WTC11 (cell line): ENCODE measurements around the gene NXF1. TPM values are rescaled to one million over a fixed set of nuclear protein-coding genes. Genes with fewer than 3 reads are reported as not detected.
A peak's percentile ranks its signal among the peaks of the same experiment; 100 is the strongest.

Experiments
- ETV6 ChIP-seq: sonication (generic); formaldehyde crosslinking; IDR thresholded peaks from 2 replicates; pipeline ENCODE4 v1.8.1; 2022; ENCODE audit warnings: mild to moderate bottlenecking, missing genetic modification reagents
- FOXP1 ChIP-seq: sonication (generic); formaldehyde crosslinking; IDR thresholded peaks from 2 replicates; pipeline ENCODE4 v1.8.0; 2022; ENCODE audit warnings: missing genetic modification reagents, mild to moderate bottlenecking, moderate library complexity, borderline replicate concordance
- GTF2I ChIP-seq: fragments of 250-450 bp; sonication (Bioruptor Pico); conservative IDR thresholded peaks from 2 replicates; pipeline ENCODE4 v1.4.0; 2021; ENCODE audit warnings: mild to moderate bottlenecking
- KAT7 ChIP-seq: sonication (generic); formaldehyde crosslinking; IDR thresholded peaks from 2 replicates; pipeline ENCODE4 v1.8.1; 2023; ENCODE audit warnings: missing genetic modification reagents, mild to moderate bottlenecking, borderline replicate concordance
- MYBL2 ChIP-seq: sonication (generic); formaldehyde crosslinking; IDR thresholded peaks from 2 replicates; pipeline ENCODE4 v1.8.1; 2023; ENCODE audit warnings: mild to moderate bottlenecking, moderate library complexity, missing genetic modification reagents
- NFE2L1 ChIP-seq: sonication (generic); formaldehyde crosslinking; IDR thresholded peaks from 2 replicates; pipeline ENCODE4 v1.8.1; 2023; ENCODE audit warnings: missing genetic modification reagents
- OVOL2 ChIP-seq: fragments of 250-450 bp; sonication (Bioruptor Pico); IDR thresholded peaks from 2 replicates; pipeline ENCODE4 v1.9.0; 2021; ENCODE audit warnings: mild to moderate bottlenecking, borderline replicate concordance
- SMAD4 ChIP-seq: sonication (generic); formaldehyde crosslinking; IDR thresholded peaks from 2 replicates; pipeline ENCODE4 v1.8.0; 2022; ENCODE audit warnings: mild to moderate bottlenecking, missing genetic modification reagents
- TP53 ChIP-seq: sonication (generic); formaldehyde crosslinking; IDR thresholded peaks from 2 replicates; pipeline ENCODE4 v1.8.1; 2023; ENCODE audit warnings: mild to moderate bottlenecking, missing genetic modification reagents
- ZNF232 ChIP-seq: sonication (generic); formaldehyde crosslinking; IDR thresholded peaks from 2 replicates; pipeline ENCODE4 v1.8.0; 2022; ENCODE audit warnings: mild to moderate bottlenecking, missing genetic modification reagents
- ZNF263 ChIP-seq: sonication (generic); formaldehyde crosslinking; IDR thresholded peaks from 2 replicates; pipeline ENCODE4 v1.8.1; 2022; ENCODE audit warnings: low read depth, mild to moderate bottlenecking, moderate library complexity, missing genetic modification reagents
- ZNF317 ChIP-seq: sonication (generic); formaldehyde crosslinking; IDR thresholded peaks from 2 replicates; pipeline ENCODE4 v1.8.1; 2023; ENCODE audit warnings: low read depth, mild to moderate bottlenecking, moderate library complexity, missing genetic modification reagents, borderline replicate concordance
- total RNA-seq: library from RNA; stranded (reverse); gene quantifications from 3 replicates; pipeline ENCODE4 v1.2.3, GENCODE V29; 2021
- TF ChIP-seq, protein P1 (sequence below): sonication (generic); formaldehyde crosslinking; IDR thresholded peaks from 2 replicates; pipeline ENCODE4 v1.8.1; 2023; ENCODE audit warnings: mild to moderate bottlenecking, missing genetic modification reagents
- TF ChIP-seq, protein P2 (sequence below): sonication (generic); formaldehyde crosslinking; IDR thresholded peaks from 2 replicates; pipeline ENCODE4 v1.8.0; 2022; ENCODE audit warnings: missing genetic modification reagents
- TF ChIP-seq, protein P3 (sequence below): sonication (generic); formaldehyde crosslinking; IDR thresholded peaks from 2 replicates; pipeline ENCODE4 v1.8.1; 2023; ENCODE audit warnings: mild to moderate bottlenecking, moderate library complexity, missing genetic modification reagents
- TF ChIP-seq, protein P4 (sequence below): sonication (generic); formaldehyde crosslinking; IDR thresholded peaks from 2 replicates; pipeline ENCODE4 v1.8.1; 2022; ENCODE audit warnings: mild to moderate bottlenecking, missing genetic modification reagents, moderate library complexity, borderline replicate concordance
- TF ChIP-seq, protein P5 (sequence below): sonication (generic); formaldehyde crosslinking; IDR thresholded peaks from 2 replicates; pipeline ENCODE4 v1.8.0; 2023; ENCODE audit warnings: missing genetic modification reagents, mild to moderate bottlenecking, borderline replicate concordance
- TF ChIP-seq, protein P6 (sequence below): sonication (generic); formaldehyde crosslinking; IDR thresholded peaks from 2 replicates; pipeline ENCODE4 v1.8.0; 2023; ENCODE audit warnings: missing genetic modification reagents
- TF ChIP-seq, protein P7 (sequence below): fragments of 250-450 bp; sonication (Bioruptor Pico); IDR thresholded peaks from 2 replicates; pipeline ENCODE4 v2.1.2; 2022; ENCODE audit warnings: mild to moderate bottlenecking, moderate library complexity
- TF ChIP-seq, protein P8 (sequence below): fragments of 200-600 bp; IDR thresholded peaks from 2 replicates; pipeline ENCODE4 v1.8.0; 2022; ENCODE audit warnings: antibody characterized with exemption

Gene NXF1
- total RNA-seq, 1 experiment from 2014 or later: 43.2 TPM

DNA sequence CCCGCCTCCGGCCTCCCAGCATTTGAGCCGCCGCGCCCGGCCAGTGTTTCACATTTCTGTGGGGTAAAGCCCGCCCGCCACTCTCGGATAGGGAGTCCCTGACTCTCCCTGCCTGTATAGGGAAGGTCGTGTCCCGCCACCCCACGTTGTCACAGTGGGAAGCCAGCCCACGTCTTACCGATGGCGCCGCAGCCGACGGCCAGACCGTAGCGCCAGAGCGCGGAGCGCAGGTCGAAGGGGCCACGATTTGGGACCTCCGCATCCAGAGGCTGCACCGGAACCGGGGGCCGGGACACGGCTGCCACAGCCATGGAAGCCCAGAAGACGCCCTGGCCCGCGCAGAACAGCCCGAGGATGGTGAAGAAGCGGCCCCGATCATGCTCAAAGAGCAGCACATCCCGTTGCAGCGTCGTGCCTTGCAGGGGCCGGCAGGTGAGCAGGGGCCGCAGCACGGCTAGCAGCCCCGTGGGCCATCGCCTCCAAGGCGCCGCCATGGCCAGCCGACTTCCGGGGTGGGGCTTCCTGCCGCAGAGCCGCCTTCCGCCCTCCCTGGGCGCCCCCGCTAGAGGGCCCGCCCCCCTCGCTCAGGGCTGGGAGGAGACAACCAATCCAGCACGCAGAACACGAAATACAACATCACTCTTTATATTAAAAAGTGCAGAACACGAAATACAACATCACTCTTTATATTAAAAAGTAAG lies 13.6 kb downstream of the NXF1 start, which contains the start of gene TMEM223 (continued):
- TF ChIP-seq, protein P1, sequence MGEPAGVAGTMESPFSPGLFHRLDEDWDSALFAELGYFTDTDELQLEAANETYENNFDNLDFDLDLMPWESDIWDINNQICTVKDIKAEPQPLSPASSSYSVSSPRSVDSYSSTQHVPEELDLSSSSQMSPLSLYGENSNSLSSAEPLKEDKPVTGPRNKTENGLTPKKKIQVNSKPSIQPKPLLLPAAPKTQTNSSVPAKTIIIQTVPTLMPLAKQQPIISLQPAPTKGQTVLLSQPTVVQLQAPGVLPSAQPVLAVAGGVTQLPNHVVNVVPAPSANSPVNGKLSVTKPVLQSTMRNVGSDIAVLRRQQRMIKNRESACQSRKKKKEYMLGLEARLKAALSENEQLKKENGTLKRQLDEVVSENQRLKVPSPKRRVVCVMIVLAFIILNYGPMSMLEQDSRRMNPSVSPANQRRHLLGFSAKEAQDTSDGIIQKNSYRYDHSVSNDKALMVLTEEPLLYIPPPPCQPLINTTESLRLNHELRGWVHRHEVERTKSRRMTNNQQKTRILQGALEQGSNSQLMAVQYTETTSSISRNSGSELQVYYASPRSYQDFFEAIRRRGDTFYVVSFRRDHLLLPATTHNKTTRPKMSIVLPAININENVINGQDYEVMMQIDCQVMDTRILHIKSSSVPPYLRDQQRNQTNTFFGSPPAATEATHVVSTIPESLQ (CRISPR knock-in tag): no peak
- TF ChIP-seq GTF2I (CRISPR knock-in tag): no peak
- TF ChIP-seq ZNF263 (CRISPR knock-in tag): 0 out of 2 replicates have a peak, but pooled peaks have one; percentile 21
- TF ChIP-seq, protein P2, sequence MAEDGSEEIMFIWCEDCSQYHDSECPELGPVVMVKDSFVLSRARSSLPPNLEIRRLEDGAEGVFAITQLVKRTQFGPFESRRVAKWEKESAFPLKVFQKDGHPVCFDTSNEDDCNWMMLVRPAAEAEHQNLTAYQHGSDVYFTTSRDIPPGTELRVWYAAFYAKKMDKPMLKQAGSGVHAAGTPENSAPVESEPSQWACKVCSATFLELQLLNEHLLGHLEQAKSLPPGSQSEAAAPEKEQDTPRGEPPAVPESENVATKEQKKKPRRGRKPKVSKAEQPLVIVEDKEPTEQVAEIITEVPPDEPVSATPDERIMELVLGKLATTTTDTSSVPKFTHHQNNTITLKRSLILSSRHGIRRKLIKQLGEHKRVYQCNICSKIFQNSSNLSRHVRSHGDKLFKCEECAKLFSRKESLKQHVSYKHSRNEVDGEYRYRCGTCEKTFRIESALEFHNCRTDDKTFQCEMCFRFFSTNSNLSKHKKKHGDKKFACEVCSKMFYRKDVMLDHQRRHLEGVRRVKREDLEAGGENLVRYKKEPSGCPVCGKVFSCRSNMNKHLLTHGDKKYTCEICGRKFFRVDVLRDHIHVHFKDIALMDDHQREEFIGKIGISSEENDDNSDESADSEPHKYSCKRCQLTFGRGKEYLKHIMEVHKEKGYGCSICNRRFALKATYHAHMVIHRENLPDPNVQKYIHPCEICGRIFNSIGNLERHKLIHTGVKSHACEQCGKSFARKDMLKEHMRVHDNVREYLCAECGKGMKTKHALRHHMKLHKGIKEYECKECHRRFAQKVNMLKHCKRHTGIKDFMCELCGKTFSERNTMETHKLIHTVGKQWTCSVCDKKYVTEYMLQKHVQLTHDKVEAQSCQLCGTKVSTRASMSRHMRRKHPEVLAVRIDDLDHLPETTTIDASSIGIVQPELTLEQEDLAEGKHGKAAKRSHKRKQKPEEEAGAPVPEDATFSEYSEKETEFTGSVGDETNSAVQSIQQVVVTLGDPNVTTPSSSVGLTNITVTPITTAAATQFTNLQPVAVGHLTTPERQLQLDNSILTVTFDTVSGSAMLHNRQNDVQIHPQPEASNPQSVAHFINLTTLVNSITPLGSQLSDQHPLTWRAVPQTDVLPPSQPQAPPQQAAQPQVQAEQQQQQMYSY: no peak
- no peak; the same call in 1 of the 2 replicates for TF ChIP-seq MYBL2 (CRISPR knock-in tag)
- TF ChIP-seq, protein P3, sequence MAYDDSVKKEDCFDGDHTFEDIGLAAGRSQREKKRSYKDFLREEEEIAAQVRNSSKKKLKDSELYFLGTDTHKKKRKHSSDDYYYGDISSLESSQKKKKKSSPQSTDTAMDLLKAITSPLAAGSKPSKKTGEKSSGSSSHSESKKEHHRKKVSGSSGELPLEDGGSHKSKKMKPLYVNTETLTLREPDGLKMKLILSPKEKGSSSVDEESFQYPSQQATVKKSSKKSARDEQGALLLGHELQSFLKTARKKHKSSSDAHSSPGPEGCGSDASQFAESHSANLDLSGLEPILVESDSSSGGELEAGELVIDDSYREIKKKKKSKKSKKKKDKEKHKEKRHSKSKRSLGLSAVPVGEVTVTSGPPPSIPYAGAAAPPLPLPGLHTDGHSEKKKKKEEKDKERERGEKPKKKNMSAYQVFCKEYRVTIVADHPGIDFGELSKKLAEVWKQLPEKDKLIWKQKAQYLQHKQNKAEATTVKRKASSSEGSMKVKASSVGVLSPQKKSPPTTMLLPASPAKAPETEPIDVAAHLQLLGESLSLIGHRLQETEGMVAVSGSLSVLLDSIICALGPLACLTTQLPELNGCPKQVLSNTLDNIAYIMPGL (CRISPR knock-in tag): peak; percentile 78; the same call in 1 of the 2 replicates
- TF ChIP-seq, protein P4, sequence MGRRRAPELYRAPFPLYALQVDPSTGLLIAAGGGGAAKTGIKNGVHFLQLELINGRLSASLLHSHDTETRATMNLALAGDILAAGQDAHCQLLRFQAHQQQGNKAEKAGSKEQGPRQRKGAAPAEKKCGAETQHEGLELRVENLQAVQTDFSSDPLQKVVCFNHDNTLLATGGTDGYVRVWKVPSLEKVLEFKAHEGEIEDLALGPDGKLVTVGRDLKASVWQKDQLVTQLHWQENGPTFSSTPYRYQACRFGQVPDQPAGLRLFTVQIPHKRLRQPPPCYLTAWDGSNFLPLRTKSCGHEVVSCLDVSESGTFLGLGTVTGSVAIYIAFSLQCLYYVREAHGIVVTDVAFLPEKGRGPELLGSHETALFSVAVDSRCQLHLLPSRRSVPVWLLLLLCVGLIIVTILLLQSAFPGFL (CRISPR knock-in tag): 0 out of 2 replicates have a peak, but pooled peaks have one; percentile 57
- TF ChIP-seq SMAD4 (CRISPR knock-in tag): no peak
- no peak for TF ChIP-seq ZNF232 (CRISPR knock-in tag)
- TF ChIP-seq, protein P5, sequence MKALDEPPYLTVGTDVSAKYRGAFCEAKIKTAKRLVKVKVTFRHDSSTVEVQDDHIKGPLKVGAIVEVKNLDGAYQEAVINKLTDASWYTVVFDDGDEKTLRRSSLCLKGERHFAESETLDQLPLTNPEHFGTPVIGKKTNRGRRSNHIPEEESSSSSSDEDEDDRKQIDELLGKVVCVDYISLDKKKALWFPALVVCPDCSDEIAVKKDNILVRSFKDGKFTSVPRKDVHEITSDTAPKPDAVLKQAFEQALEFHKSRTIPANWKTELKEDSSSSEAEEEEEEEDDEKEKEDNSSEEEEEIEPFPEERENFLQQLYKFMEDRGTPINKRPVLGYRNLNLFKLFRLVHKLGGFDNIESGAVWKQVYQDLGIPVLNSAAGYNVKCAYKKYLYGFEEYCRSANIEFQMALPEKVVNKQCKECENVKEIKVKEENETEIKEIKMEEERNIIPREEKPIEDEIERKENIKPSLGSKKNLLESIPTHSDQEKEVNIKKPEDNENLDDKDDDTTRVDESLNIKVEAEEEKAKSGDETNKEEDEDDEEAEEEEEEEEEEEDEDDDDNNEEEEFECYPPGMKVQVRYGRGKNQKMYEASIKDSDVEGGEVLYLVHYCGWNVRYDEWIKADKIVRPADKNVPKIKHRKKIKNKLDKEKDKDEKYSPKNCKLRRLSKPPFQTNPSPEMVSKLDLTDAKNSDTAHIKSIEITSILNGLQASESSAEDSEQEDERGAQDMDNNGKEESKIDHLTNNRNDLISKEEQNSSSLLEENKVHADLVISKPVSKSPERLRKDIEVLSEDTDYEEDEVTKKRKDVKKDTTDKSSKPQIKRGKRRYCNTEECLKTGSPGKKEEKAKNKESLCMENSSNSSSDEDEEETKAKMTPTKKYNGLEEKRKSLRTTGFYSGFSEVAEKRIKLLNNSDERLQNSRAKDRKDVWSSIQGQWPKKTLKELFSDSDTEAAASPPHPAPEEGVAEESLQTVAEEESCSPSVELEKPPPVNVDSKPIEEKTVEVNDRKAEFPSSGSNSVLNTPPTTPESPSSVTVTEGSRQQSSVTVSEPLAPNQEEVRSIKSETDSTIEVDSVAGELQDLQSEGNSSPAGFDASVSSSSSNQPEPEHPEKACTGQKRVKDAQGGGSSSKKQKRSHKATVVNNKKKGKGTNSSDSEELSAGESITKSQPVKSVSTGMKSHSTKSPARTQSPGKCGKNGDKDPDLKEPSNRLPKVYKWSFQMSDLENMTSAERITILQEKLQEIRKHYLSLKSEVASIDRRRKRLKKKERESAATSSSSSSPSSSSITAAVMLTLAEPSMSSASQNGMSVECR (CRISPR knock-in tag): peak; percentile 89; the same call in 1 of the 2 replicates
- peak; percentile 91 for TF ChIP-seq ETV6 (CRISPR knock-in tag)
- TF ChIP-seq KAT7: 0 out of 2 replicates have a peak, but pooled peaks have one; percentile 76
- no peak; the same call in 1 of the 2 replicates for TF ChIP-seq NFE2L1 (CRISPR knock-in tag)
- TF ChIP-seq ZNF317 (CRISPR knock-in tag): 0 out of 2 replicates have a peak, but pooled peaks have one; percentile 30
- TF ChIP-seq, protein P6, sequence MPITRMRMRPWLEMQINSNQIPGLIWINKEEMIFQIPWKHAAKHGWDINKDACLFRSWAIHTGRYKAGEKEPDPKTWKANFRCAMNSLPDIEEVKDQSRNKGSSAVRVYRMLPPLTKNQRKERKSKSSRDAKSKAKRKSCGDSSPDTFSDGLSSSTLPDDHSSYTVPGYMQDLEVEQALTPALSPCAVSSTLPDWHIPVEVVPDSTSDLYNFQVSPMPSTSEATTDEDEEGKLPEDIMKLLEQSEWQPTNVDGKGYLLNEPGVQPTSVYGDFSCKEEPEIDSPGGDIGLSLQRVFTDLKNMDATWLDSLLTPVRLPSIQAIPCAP (CRISPR knock-in tag): peak; percentile 56
- TF ChIP-seq, protein P7, sequence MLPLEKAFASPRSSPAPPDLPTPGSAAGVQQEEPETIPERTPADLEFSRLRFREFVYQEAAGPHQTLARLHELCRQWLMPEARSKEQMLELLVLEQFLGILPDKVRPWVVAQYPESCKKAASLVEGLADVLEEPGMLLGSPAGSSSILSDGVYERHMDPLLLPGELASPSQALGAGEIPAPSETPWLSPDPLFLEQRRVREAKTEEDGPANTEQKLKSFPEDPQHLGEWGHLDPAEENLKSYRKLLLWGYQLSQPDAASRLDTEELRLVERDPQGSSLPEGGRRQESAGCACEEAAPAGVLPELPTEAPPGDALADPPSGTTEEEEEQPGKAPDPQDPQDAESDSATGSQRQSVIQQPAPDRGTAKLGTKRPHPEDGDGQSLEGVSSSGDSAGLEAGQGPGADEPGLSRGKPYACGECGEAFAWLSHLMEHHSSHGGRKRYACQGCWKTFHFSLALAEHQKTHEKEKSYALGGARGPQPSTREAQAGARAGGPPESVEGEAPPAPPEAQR (CRISPR knock-in tag): no peak
- TF ChIP-seq OVOL2 (CRISPR knock-in tag): no peak
- TF ChIP-seq TP53 (CRISPR knock-in tag): peak; percentile 60; the same call in 1 of the 2 replicates
- TF ChIP-seq FOXP1 (CRISPR knock-in tag): peak; percentile 95
- TF ChIP-seq, protein P8, sequence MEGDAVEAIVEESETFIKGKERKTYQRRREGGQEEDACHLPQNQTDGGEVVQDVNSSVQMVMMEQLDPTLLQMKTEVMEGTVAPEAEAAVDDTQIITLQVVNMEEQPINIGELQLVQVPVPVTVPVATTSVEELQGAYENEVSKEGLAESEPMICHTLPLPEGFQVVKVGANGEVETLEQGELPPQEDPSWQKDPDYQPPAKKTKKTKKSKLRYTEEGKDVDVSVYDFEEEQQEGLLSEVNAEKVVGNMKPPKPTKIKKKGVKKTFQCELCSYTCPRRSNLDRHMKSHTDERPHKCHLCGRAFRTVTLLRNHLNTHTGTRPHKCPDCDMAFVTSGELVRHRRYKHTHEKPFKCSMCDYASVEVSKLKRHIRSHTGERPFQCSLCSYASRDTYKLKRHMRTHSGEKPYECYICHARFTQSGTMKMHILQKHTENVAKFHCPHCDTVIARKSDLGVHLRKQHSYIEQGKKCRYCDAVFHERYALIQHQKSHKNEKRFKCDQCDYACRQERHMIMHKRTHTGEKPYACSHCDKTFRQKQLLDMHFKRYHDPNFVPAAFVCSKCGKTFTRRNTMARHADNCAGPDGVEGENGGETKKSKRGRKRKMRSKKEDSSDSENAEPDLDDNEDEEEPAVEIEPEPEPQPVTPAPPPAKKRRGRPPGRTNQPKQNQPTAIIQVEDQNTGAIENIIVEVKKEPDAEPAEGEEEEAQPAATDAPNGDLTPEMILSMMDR: no peak
